GM08714 (cell line): ENCODE measurements around the gene CCP110.

Source experiments
- H3K4me3 ChIP-seq: fragments of 200-500 bp; sonication (Bioruptor generic); 2 replicates; pipeline ENCODE4 v1.5.1; 2014; ENCODE audit warnings: mild to moderate bottlenecking, low read length, inconsistent platforms
- ZNF274 ChIP-seq: IDR thresholded peaks from 2 replicates; pipeline ENCODE4 v1.6.1; 2012; ENCODE audit warnings: mild to moderate bottlenecking, low read depth, low read length

CCP110 gene

DNA sequence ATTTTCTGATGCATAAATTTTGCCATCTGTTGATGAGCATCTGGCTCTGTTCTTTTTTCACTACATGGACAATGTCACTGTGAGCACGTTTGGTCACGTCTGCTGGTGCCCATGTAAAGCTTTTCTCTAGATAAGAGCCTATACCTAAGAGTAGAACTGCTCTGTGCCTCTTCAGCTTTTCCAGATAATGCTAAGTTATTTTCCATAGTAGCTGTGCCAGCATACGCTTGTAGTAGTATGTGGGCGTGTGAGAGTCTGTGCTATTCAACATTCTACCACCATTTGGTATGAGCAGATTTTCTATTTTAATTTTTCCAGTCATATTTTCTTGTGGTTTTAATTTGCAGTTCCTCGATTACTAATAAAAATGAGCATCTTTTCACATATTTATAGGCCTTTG is 64.9 kb downstream of the CCP110 start:
- no peak overlapping the region for H3K4me3 ChIP-seq
- TF ChIP-seq ZNF274, result no peak

- TF ChIP-seq ZNF274, result no peak
- no peak overlapping the region for H3K4me3 ChIP-seq
Measured at GRCh38 chr16:19589106-19589505, 65.4 kb downstream of the CCP110 start.

DNA sequence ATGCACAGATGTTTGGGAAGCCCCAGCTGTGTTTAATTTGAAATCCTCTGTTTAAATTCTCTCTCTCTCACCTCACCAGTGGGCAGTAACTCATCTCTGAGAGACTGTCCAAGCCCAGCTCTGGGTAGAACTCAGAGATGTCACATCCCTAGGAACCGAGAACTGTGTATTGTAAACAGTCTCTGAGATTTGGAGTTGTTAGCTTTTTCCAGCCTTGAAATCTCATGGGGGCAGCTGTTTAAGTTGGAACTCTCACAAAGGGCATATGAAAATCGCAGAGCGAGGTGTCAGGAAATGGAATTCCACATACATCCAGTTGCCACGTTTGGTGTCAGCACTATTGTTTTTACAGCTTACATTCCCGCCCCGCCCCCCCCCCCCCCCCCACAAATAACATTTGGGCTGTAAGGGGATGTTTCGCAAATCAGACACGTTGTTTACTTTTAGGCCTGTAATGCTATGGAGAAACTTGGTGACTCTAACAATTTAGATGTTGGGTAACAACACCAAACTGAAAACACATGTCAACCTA is 66.1 kb downstream of the CCP110 start:
- no peak overlapping the region for H3K4me3 ChIP-seq
- TF ChIP-seq ZNF274, result no peak

- H3K4me3 ChIP-seq, result no peak overlapping the region
- TF ChIP-seq ZNF274, result no peak
Measured at GRCh38 chr16:19595043-19595767, 71.5 kb downstream of the CCP110 start.

DNA sequence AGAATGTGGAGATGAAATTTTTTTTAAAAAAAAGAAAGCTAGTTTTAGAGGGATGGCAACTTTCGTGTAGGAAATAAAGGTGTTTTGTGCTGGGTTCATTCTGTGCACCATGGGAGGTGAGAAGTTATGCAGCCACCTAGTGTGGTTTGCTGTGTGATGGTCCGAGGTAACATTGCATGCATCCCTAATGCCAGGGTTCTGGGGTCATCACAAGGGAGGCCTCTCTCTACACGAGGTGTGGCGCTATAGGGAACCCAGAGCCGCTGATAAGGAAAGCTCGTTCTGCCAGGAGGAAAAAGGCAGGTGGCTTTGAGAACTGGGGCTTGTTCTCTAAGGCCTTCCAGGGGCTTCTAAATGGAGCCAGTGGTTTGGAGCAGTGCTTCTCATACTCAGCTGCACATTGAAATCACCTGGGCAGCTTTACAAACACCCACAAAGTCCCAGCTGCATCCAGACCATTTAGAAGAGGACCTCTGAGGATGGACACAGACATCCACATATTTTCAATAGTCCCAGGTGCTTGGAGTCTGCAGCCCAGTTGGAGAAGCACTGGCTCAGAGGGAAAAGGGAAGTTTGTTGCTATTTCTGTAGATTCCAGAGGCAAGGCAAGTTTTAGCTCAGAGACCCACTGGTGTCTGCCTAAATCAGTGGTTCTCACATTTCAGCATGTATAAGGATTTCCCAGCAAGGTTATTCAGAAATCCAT is 75.2 kb downstream of the CCP110 start:
- no peak for TF ChIP-seq ZNF274
- H3K4me3 ChIP-seq, result no peak overlapping the region

- no peak for TF ChIP-seq ZNF274
- H3K4me3 ChIP-seq, result no peak overlapping the region
Measured at GRCh38 chr16:19599968-19600716, 76.4 kb downstream of the CCP110 start.

GRCh38 chr16:19601083-19601976 is 77.6 kb downstream of the CCP110 start:
- TF ChIP-seq ZNF274, result no peak
- H3K4me3 ChIP-seq, result no peak overlapping the region
